ENCODE measurements around the gene TPP2. TPM values are rescaled to one million over a fixed set of nuclear protein-coding genes. Genes with fewer than 3 reads are reported as not detected.

Gene TPP2
- polyA plus RNA-seq, 1 donor (not counting 4 experiments of a cell fraction or from before 2014, with no cell fraction given): 41.2 TPM

DNA sequence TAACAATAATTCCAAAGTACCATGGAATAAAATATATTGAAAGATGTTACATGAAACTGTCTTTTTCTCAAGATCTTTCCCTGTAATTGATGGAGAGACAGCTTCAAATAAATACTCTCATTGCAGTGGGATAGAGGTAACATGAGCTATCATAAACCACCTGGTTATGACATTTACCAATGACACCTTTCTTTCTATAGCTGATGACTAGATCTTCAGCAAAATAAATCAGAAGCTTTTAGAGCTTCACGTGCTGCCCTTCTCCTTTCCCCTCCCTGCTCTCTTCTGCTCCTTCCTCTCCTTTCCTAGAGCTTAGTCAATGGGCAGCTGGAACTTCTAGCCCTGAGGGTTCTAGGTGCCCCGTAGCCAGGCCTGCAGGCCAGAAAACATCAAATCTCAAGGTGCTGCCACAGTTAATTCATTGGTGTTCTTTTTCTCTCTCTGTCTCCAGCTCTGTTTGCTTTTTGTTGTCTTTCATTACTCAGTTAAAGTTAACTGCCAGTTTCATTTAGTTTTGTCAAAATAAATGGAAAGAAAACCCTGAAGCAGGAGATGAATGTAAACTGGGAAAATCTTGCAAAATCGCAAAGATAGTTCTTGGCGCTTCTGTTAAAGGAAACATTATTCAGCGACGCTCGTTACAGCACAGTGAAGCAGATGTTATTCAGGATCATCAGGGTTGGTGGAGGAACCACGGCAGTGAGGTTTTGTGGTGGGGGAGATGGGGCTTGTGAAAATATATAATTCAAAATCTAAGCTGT is 106.4 kb downstream of the TPP2 start:
- Histone ChIP-seq H3K4me2 (ENCODE audit: control insufficient read depth, extremely low read depth, insufficient read depth, low read depth, low read length) (no peak overlapping the region), H3K9ac (ENCODE audit: control insufficient read depth, extremely low read depth, insufficient read depth, low read length) (no peak overlapping the region), H3K36me3 (ENCODE audit: control insufficient read depth in 2 of 2, extremely low read depth in 1 of 2, insufficient read depth in 2 of 2, low read length in 2 of 2) (no peaks in the 10 kb centered on the region), H2AFZ (ENCODE audit: control insufficient read depth, low read length) (no peak overlapping the region), H3K9me3 (ENCODE audit: control insufficient read depth, low read depth, low read length) (no peaks in the 10 kb centered on the region), H3K27ac (ENCODE audit: control insufficient read depth, insufficient read depth, low read length) (no peak overlapping the region), H3K27me3 (ENCODE audit: control insufficient read depth, extremely low read depth, insufficient read depth, low read length) (no peaks in the 10 kb centered on the region), H3K9me1 (ENCODE audit: control insufficient read depth, extremely low read depth, insufficient read depth, low read length) (no peaks in the 10 kb centered on the region), H4K20me1 (ENCODE audit: control insufficient read depth, extremely low read depth, insufficient read depth, low read length) (no peaks in the 10 kb centered on the region), H3K4me3 (ENCODE audit: control insufficient read depth in 2 of 3, extremely low read depth in 1 of 3, insufficient read depth in 2 of 3, low read depth in 1 of 3, low read length in 3 of 3) (no peak overlapping the region), H3K79me2 (ENCODE audit: control insufficient read depth, insufficient read depth, low read length) (no peaks in the 10 kb centered on the region), H3K4me1 (ENCODE audit: control insufficient read depth, extremely low read depth, insufficient read depth, low read length) (peaks cover 31% of the 10 kb centered on the region)
- DNase-seq (ENCODE audit: low read depth, low spot score) (no peak), FAIRE-seq (no peak)
- TF ChIP-seq, protein P1, sequence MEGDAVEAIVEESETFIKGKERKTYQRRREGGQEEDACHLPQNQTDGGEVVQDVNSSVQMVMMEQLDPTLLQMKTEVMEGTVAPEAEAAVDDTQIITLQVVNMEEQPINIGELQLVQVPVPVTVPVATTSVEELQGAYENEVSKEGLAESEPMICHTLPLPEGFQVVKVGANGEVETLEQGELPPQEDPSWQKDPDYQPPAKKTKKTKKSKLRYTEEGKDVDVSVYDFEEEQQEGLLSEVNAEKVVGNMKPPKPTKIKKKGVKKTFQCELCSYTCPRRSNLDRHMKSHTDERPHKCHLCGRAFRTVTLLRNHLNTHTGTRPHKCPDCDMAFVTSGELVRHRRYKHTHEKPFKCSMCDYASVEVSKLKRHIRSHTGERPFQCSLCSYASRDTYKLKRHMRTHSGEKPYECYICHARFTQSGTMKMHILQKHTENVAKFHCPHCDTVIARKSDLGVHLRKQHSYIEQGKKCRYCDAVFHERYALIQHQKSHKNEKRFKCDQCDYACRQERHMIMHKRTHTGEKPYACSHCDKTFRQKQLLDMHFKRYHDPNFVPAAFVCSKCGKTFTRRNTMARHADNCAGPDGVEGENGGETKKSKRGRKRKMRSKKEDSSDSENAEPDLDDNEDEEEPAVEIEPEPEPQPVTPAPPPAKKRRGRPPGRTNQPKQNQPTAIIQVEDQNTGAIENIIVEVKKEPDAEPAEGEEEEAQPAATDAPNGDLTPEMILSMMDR (optimal IDR thresholded peaks at IDR 0.05 in 1 of 3, IDR thresholded peaks at IDR 0.05 in 1 of 3, conservative IDR thresholded peaks at IDR 0.05 in 1 of 3; ENCODE audit: extremely low read depth in 1 of 3, insufficient read depth in 2 of 3, low read length in 3 of 3): no peak
- TF ChIP-seq EZH2 (IDR thresholded peaks at IDR 0.05; ENCODE audit: low read length): no peak
- dilution Hi-C loops (cut with MboI; ENCODE audit: extremely low pct_ligation_motif_present, low sequenced_read_pairs): no loop called here

DNA sequence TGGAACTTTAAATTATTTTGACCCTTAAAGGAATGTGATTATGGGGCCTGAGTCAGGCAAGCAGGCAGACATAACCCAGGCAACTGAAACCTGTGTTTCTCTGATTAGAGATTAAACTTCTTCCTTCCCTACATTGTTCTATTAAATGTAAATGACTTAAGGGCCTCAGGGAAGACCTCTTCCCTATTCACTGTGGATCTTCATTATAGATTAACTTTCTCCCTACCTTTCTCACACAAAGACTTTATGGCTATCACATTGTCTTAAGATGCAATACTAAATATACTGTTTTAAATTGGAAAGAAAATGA is 106.9 kb downstream of the TPP2 start:
- no peak overlapping the region for H3K4me2 ChIP-seq (ENCODE audit: control insufficient read depth, extremely low read depth, insufficient read depth, low read depth, low read length)
- H3K27ac ChIP-seq (ENCODE audit: control insufficient read depth, insufficient read depth, low read length): no peak overlapping the region
- no peaks in the 10 kb centered on the region for H3K79me2 ChIP-seq (ENCODE audit: control insufficient read depth, insufficient read depth, low read length)
- peaks cover 33% of the 10 kb centered on the region for H3K4me1 ChIP-seq (ENCODE audit: control insufficient read depth, extremely low read depth, insufficient read depth, low read length)
- H3K36me3 ChIP-seq (ENCODE audit: control insufficient read depth in 2 of 2, extremely low read depth in 1 of 2, insufficient read depth in 2 of 2, low read length in 2 of 2): no peaks in the 10 kb centered on the region
- no peak overlapping the region for H2AFZ ChIP-seq (ENCODE audit: control insufficient read depth, low read length)
- no peak for DNase-seq (ENCODE audit: low read depth, low spot score)
- no peaks in the 10 kb centered on the region for H3K9me3 ChIP-seq (ENCODE audit: control insufficient read depth, low read depth, low read length)
- TF ChIP-seq, protein P1 (optimal IDR thresholded peaks at IDR 0.05 in 1 of 3, IDR thresholded peaks at IDR 0.05 in 1 of 3, conservative IDR thresholded peaks at IDR 0.05 in 1 of 3; ENCODE audit: extremely low read depth in 1 of 3, insufficient read depth in 2 of 3, low read length in 3 of 3): no peak
- TF ChIP-seq EZH2 (IDR thresholded peaks at IDR 0.05; ENCODE audit: low read length): no peak
- dilution Hi-C loops (cut with MboI; ENCODE audit: extremely low pct_ligation_motif_present, low sequenced_read_pairs): no loop called here
- no peak overlapping the region for H3K4me3 ChIP-seq (ENCODE audit: control insufficient read depth in 2 of 3, extremely low read depth in 1 of 3, insufficient read depth in 2 of 3, low read depth in 1 of 3, low read length in 3 of 3)
- no peaks in the 10 kb centered on the region for H3K27me3 ChIP-seq (ENCODE audit: control insufficient read depth, extremely low read depth, insufficient read depth, low read length)
- H4K20me1 ChIP-seq (ENCODE audit: control insufficient read depth, extremely low read depth, insufficient read depth, low read length): no peaks in the 10 kb centered on the region
- FAIRE-seq: no peak
- no peaks in the 10 kb centered on the region for H3K9me1 ChIP-seq (ENCODE audit: control insufficient read depth, extremely low read depth, insufficient read depth, low read length)
- no peak overlapping the region for H3K9ac ChIP-seq (ENCODE audit: control insufficient read depth, extremely low read depth, insufficient read depth, low read length)
